Left renal cortex interstitium (tissue), 4 donors: ENCODE data around the gene ADARB2. TPM values are rescaled to one million over a fixed set of nuclear protein-coding genes. Genes with fewer than 3 reads are reported as not detected.

ENCODE experiments used
- DNase-seq, 4 donors: peaks; one replicate each; pipeline ENCODE4 v3.0.0-alpha.2; 2013; ENCODE audit warnings: low read depth in 4 of 4, low spot score in 2 of 4, missing footprints in 1 of 4
- polyA plus RNA-seq, 4 donors: library from polyadenylated mRNA; unstranded; fragments of 120-200 nt; gene quantifications; one replicate each; pipeline ENCODE4 v1.2.1, GENCODE V29; 2013; ENCODE audit not compliant: insufficient read length in 4 of 4

Gene ADARB2
- polyA plus RNA-seq, 4 donors = 1.2 to 2.0 (median 1.3) TPM

DNA sequence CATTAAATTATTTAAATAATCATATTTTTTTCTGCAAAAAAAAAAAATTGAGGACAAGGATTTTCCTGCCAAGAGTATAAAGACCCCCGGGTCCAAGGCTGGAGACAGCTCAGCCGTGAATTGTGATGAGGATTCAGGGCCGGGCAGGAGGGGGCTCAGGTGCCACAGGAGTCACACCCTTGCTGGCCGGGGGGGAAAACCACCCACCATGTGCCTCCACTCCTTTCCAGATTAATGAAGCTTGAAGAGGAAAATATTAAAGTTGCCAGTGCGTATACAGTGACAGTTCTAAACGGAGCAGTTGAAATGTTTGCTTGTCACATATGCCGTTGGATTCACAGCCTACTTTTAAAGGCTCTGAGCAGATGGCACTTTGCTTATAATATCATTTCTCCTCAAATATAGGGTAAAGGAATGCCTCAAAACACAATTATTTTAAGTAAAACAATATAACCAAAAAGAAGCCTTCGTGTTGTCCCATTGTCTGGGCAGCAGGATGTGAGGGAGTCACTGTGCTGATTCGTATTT is 49.6 kb downstream of the ADARB2 start:
- DNase-seq = no peak

DNA sequence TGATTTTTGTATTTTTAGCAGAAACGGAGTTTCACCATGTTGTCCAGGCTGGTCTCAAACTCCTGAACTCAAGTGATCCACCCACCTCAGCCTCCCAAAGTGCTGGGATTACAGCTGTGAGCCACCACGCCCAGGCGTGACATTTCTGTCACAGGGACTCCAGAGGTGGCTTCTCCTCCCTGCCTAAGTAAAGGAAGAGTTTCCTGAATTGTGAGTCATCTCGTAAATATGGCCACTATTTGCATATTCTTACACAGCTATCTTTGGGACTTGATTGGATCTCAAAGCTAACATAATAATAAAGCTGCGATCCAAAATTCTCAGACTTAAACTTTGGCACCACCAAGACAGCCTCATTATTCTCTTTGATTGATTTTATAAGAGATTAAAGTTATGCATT is 50.1 kb downstream of the ADARB2 start:
- DNase-seq = no peak

DNA sequence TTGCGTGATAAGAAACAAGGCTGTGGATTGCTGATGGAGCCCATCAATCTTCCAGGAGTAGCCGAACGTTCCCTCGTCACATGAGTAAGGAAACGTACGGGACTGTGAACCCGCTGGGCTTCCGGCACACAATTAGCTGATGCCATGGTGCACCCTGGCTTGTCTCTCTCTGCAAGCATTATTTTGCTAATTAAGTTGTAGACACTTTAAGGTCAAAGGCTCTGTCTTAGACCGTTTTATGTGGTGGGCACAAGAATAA is 50.9 kb downstream of the ADARB2 start:
- DNase-seq = no peak

DNA sequence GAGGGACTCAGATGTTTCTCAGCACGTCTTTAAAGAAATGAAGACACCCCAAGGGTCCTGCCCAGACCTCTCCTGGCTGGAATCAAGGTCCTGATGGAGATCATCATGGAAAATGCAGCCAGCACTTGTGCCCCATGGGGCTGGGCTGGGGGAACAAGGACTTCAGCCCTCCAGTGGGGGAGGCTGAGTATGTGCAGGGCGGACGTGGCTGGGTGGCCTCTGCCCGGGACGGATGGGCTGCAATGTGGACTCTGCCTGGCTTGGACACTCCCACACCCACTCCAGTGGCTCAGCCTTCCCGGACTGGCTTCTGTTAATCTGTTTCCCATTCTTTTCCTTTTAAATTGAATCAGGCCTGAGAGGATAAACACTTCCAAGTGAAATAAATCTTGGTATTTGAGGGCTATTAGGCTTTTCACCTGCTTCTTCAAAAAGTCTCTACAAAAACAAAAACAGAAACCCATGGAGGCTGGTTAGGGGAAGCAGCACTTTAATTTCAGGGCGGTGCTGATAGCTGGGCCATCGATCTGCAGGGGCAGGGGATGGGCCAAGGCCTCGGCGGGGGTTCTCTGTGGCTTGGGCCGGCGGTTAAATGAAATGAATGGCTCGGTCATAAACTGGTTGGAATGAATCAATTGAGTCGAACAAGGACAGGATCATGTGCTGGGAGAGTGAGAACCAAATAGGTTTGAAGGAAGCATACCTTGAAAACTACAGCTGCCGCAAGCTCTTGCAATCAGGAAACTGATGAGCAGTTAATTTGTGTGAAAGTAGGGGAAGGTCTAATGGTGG is 51.4 kb downstream of the ADARB2 start:
- no peak for DNase-seq

DNA sequence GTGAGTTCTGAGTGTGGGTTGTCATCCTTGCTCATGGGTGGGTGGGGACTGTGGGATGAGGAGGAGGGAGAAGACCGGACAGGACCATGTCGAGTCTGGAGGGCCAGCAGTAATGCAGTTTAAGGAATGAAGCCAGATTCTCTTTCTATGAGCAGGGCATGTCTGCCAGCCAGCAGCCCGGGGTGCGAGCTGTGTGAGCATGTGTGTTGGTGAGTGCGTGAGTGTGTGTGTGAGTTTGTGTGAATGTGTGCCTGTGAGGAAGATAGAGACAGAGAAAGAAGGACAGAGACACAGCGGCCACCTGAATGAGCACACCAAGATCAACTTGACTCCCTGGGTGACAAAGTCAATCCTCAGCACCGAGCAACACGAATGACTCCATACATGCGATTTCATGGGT is 52.3 kb downstream of the ADARB2 start:
- DNase-seq = no peak

DNA sequence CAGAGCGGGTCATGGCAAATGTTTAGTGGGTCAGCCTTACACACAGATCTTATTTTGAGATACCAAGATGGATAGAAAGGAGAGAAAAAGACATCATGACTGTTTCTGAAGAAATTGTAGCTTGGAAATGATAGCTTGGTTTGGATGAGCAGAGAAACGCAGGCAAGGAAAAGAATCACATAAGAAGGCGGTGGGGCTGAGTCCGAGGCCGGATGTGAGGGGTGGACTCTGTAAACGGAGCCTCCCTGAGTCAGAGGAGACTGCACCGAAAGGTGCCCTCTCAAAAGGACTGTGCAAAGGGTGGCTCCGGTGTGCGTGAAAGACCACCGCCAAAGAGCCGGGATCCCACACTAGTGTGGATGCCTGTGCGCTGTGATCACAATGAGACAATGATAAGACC is 53.7 kb downstream of the ADARB2 start:
- no peak for DNase-seq

DNA sequence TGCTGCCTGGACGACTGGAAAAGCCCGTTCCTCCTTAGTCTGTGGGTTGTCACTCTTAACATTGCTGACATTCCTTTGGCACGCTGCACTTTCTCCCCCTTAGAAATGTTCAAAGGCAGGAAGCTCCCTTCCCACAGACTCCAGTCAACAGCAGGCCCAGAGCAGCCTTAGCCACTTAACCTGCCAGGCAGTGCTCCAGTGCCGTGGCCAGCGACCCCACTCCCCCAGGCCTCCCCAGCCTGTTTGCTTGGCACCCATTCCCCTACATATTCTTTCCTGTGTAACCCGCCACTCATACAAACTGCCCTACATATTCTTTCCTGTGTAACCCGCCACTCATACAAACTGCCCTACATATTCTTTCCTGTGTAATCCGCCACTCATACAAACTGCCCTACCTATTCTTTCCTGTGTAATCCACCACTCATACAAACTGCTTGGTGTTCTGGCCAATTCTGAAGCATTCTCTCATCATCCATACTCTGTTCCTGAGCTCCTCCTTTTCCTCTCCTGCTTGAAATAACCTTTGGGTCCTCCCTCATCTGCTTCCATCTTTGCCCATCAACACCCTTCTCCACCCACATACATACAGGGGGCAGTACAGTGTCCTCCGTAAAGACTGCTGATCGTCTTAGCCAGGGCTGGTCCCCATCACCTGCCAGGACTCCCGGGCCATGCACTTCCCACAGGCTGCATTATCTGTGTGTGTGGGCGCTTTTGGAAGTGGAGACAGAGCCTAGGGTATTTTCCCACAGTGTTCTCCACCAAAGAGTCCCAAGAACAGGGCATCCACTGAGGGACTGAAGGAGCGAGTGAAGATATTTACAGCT is 57.3 kb downstream of the ADARB2 start:
- DNase-seq = no peak

DNA sequence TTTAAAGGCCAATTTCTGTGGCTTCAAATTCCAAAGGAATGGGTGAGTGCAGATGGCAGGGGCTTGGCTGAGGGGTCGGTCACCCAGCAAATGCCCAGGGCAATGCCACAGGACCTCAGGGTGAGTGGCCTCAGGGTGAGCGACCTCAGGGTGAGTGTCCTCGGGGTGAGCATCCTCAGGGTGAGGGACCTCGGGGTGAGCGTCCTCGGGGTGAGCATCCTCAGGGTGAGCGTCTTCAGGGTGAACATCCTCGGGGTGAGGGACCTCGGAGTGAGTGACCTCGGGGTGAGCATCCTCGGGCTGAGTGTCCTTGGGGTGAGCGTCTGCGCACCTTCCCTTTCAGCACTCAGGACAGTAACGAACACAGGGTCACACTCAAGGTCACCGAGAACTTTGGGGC is 59.2 kb downstream of the ADARB2 start:
- DNase-seq = no peak

DNA sequence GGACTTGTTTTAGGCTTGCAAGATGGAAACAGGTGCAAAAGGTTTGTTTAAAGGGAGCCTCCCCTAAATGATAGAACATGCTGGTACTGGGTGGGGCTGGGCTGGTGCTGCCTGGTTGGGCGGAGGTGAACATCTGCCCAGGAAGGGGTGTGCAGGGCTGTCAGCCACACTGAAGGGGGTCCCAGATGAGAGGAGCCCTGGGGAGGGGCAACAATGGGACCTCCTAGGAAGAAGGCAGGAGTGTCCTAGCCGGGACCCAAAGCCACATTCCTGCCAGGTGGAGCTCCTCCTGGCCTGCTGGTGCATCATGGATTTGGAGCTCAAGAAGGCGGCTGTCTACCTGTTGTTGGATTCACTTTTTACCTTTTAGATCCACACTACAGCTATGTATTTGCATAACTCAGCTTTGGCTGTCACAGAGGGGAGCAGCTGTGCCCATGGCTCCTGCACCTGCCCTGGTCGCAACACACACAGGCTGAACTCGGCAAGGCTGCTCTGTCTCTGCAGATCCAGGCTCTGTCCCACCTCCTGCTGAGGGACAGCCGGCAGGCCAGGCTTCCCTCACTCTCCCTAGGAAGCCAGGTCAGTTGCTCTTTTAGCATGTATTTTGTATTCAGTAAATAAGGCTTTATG is 59.9 kb downstream of the ADARB2 start:
- no peak for DNase-seq

DNA sequence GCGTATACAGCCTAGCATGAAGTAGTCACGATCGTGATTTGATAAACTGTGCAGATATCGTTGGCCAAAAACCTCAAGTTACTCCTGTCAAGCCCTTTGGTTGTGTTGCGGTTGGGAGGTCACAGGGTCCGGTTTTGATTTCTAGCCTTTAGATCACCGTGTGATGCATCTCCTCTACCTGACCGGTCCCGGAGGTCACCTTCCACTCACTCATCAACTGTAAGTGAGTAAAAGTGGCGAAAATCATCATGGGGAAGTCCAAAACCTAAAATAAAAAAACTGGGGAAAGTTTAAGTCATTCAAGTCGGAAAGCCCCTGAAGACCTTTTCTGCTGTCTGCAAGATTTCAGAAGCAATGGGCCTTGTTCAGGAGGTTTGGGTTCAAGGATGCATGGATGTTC is 62.8 kb downstream of the ADARB2 start:
- no peak for DNase-seq

DNA sequence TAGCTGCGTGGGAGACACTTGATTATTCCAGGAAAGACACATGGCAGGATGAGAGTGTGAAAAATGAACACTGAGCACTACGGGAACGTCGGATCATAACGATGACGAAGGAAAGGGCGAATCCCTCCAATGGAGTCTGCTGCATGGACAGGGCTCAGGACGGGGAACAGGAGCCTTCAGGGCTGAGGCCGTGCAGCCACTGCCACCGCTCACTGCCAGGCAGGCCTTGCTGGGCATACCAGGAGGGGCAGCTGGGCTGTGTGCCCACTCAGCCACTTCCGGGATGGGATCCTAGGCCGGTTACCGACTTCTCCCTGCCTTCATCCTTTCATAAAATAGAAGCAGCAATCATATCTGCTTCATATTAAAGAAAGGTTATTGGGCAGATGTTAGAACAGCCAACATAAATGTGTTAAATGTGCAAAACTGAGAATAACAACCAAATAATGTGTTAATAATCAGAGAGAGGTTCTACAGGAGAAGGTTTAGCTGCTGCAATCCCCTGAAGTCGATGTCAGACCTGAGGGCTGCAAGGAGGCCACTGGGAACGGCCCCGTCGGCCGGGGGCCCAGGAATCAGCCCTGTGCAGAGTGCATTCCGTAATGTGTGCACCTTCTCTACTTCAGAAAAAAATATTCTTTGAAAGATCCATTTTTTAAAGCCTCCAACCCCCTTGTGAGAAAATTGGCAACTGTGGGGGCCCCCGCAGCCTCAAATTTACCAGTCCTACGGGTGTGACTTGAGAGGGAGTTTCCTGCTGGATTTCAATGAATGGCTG is 63.6 kb downstream of the ADARB2 start:
- no peak for DNase-seq

DNA sequence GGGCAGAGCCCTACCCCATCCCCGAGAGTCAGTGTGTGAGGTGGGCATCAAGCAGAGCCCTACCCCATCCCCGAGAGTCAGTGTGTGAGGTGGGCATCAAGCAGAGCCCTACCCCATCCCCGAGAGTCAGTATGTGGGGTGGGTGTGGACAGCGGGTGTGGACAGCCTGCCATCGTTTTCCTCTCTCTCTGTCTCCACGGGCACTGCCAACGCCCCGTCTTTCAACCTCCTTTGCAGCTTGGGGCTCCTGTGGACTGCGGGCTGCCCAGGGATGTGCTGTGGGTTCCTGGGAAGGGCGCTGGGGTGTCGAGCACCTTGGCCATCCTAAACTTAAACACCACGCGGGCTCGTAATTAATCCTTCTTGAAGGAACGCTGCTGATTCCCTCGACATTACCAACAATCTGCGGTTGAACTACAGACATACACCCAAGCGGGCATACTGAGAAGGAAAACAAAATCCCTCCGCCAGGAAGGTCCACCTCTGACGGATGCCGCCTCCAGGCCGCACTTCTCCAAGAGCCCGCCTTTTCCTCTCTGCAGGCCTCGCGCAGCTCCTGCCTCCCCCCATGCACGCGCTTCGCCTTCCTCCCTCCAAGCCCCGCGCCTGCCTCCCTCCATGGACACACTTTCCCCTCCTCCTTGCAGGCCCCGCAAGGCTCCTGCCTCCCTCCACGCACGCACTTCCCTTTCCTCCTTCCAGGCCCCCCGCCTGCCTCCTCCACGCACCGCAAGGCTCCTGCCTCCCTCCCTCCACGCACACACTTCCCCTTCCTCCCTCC is 65.1 kb downstream of the ADARB2 start:
- no peak for DNase-seq

DNA sequence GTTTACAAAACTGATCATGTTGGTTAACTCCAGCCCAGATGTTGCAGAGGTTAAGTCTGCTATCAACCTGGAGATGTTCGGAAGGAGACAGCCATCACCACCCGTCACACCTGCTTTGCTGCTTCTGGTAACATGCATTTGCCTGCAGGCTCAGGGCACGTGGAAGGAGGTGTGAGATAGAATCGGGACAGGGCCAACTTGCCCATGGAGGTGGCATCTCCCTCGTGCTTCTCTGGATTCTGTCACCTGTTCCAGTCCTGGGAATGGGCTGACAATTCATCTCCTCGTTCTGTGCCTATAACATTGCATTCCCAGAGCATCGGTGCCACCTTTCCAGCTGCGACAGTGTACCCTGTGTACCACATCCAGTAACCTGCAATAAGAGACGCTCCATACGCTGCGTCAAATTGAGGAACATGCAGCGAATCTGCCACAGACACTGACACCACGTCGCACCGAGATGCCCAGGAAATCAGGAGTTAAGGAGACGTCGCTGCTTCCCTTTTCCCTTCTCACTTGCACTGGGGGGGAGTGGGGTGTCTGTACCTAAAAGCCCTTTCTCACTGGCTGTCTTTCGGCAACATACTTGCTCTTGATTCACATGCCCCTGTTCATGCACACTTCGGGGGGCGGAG is 65.8 kb downstream of the ADARB2 start:
- no peak for DNase-seq

DNA sequence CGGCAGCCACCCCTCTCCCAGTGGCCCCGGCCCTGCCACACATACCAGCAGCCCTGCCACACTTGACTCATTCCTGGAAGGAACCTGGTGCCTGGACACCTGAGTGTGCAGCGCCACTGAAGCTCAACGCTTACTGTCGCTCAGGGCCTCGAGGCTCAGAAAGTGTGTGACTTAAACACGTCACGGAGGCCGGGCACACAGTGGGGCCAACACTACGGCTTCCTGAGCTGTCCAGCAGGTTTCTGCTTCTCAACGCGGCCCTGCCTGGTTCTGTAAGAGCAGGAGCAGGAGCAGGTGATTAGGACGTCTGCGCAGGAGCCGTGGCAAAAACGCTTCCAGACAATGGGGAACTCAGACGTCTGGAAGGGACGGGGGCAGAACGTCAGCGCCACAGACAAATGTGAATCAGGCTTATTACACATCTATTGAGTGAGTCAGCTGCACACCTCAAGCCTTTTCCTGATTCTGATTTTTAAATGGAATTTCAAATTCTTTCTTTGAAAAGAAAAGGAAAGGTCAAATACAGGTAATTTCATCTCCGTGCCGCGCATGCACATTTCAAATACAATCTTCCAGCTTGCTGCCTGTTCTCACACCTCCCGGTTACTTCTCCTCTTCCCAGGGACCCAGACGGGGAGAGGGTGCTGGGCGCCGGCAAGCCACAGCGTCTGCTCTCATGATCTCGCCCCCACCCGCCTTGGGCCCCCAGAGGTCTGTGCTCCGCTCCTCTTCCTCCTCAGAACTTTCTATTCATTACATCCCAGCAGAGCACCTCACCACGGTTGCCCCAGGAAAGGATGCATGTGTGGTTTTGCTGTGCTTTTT is 66.6 kb downstream of the ADARB2 start:
- no peak for DNase-seq

DNA sequence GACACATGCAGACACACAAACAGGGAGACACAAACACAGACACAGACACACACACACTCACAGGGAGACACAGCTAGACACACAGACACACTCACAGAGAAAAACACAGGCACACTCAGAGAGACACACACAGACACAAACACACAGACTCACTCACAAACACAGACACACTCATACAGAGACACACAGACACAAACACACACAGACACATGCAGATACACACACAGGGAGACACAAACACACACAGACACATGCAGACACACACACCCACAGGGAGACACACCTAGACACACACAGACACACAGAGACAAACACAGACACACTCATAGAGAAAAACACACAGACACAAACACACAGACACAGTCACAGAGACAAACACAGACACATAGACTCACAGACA is 67.9 kb downstream of the ADARB2 start:
- DNase-seq = no peak

DNA sequence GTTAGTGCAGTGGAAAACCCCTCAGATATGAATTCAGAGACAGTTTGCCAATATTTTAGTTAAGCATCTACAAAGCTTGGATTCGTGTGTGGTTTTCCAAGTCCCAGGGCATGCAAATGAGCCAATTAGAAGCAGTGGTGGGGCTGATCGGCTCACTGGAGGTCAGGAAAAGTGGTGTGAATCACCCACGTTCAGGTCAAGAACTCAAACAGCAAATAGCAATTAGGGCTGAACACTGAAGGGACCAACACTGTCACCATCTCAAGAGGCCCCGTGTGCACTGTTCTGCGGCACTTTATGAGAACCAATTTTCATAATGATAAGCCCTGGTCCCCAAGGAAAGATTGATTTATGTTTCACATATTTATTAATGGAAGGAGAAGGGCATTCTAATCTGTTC is 68.9 kb downstream of the ADARB2 start:
- no peak for DNase-seq

DNA sequence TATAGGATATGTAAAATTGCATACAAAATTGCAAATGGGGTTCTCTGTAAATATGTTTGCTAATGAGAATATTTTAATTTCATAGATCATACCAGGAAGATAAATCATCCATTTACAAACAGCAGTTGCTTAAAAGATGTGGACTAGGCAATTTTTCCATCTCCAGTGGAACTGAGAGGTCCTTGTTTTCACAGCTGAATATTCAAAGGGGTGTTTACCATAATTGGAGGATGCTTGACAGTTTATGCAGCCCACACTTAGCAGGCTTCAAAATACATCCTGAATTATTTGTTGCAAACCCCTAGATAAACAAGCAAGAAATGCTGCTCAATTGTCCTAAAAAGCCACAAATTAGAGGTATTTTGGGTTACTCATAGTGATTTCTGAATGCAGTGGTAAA is 69.9 kb downstream of the ADARB2 start:
- no peak for DNase-seq

DNA sequence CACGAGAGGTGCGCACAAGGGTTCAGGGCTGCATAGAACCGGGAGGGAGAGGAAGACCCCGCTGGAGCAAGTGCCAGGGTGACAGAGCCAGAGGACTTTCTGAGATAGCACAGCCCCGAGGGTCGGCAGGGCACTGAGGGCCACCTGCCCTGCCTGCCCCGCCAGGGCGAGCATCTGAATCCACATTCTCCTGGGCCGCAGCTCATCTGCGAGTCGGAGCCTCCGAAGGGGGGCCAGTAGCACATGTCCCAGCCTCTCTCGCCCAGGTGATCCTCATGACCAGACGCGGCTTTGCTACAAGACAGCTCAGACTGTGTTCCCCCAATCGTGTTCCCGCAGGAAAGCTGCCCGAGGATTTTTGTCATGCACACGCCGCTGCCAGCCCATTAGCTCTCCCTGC is 71.2 kb downstream of the ADARB2 start:
- no peak for DNase-seq

DNA sequence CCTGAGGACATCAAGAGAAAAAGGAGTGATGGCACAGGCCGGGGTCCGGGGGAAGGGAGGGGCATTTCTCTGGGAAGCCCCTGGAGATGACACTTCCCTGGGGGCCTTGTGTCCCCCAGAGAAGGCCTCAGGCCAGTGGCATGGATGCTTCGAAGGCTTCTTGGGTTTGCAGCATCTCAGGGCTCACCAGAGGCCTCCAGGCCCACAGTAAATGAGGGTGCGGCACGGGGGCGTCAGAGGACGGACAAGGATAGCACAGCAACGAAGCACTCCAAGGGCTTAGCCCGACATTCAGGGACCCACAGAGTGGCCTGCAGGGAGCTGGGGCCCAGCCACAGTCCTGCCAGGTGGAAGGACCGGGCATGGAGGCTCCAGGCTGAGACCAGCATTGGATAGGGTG is 71.6 kb downstream of the ADARB2 start:
- DNase-seq = no peak
